GM19193 (cell line): ENCODE measurements around the gene AFAP1.

Experiments
- POLR2A ChIP-seq: IDR thresholded peaks from 4 replicates; pipeline ENCODE4 v1.6.1; 2011; ENCODE audit not compliant: insufficient read depth, insufficient read length; ENCODE audit errors: extremely low read depth

Gene AFAP1

DNA sequence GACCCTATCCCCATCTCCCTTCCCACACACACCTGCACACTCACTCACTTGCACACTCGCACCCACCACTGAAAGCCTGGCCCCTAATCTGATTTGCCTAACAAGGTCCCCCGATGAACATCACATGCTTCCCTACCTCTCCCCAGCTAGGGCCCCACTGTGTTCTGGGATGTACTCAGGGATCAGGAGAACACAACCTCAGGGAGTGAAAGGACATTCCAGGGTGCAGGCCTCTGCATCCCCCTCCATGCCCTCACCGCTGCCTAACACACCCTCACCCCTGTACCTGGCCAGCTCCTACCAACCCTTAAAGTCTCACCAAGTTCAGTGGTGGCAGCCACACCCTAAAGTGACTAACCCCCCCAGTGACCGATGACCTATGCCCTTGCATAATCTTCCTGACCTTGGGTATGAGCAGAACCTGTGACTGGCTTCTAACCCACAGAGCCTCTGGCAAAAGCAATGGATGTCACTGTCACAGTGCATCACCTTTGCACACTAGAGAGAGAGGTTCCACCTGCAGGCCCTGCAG is 2.4 kb upstream of the AFAP1 start:
- no peak for TF ChIP-seq POLR2A

DNA sequence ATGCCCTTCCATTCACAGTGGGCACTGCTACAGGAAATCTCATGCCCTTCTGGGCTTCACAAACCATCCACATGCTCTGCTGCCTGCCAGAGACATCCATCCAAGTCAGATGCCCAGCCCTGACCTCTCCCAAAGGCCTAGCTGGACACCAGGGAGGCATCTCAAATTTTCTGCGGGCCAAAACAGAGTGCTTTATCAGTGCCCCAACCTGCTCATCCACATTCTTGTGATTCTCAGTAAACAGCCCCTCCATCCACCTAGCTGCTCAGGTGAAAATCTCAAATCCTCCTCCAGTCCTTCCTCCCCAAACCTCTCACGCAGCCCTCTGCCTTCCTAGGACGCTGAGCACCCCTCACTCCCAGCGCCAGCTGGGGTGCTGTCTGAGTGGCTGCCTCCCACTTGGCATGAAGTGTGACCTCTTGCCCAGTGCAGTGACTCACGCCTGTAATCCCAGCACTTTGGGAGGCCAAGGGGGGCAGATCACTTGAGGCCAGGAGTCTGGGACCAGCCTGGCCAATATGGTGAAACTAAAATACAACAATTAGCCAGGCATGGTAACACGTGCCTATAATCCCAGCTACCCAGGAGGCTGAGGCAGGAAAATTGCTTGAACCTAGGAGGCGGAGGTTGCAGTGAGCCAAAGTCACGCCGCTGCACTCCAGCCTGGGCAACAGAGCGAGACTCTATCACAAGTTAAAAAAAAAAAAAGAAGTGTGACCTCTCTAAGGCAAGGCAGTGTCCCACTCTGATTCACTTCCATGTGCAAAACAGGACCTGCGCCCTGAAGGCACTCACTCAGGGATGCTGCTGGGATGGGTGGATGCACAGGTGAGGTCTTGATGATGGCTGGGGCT is 1.7 kb upstream of the AFAP1 start:
- TF ChIP-seq POLR2A: no peak

DNA sequence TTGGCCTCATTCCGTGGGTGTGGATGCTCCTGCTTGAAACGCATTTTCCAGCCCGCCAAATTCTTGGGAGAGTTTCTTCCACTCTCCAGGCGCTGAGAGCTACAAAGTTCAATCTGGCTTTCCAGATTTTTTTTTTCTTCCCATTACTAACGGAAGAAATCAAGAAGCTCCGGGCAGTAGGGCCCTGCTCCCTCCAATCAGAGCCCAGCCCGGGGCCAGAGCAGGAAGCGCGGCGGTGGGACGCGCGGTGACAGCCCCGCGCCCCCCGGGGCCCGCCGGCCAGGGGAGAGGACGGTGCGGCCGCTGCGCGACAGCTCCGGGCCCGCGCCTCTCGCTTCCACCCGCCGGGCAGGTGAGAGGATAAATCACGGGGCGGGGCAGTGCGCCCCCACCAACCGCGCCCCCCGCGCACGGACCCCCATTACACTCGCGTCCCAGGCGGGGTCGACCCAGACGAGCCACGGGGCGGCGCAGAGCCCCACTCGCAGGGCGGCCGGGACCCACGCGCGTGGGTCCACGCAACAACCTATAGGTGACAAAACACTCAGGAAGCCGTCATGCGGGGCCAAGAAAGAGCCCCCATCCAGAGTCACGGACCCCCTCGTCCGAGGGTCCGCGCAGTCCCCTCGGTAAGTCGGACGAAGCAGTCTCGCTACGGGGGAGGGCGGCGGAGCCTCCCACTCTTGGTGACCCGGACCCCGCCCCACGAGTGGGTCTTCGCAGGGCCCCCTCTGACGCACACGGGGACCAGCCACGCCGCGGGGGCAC is 868 bp downstream of the AFAP1 start:
- no peak for TF ChIP-seq POLR2A

DNA sequence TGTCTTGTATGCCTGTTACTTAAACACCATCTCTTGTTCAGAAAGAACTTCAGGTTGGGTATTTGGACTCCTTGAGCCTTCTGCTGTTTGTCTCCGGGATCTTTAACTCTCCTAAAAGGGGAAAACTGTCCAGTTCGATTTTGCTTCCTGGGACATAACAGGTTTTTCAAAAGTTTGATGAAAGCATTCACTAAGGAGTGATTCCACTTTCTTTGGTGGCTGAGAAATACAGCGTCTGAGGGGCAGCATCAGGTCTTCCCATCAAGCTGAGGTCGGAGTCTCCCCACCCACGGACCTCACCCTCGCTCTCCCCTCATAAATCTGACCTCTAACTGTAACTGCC is 1.4 kb downstream of the AFAP1 start:
- TF ChIP-seq POLR2A: no peak

GRCh38 chr4:7937006-7937405 is 2.7 kb downstream of the AFAP1 start:
- no peak for TF ChIP-seq POLR2A

GRCh38 chr4:7933651-7934510 is 5.8 kb downstream of the AFAP1 start:
- no peak for TF ChIP-seq POLR2A

DNA sequence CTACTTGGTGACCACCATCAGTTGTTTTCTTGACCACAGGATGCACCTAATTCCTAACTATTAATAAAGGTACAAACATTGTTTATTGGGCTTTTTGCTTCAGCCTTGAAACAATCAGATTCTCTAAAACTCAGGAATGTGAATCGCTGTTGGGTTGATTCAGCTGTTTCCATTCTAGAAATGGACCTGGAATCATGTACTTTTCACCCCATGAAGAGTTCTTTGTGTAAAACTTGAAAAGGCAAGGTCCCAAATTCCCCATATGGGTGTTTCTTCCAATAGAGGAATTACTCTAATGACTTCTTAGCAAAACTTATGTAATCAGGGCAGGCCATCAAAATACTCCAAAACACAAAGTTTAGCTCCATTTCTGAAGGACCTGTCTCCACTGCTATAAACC is 7.4 kb downstream of the AFAP1 start:
- no peak for TF ChIP-seq POLR2A

- TF ChIP-seq POLR2A: no peak
Measured at GRCh38 chr4:7929118-7929951, 10.3 kb downstream of the AFAP1 start.

GRCh38 chr4:7928711-7929110 is 10.9 kb downstream of the AFAP1 start:
- TF ChIP-seq POLR2A: no peak

- TF ChIP-seq POLR2A: no peak
Measured at GRCh38 chr4:7926822-7927221, 12.8 kb downstream of the AFAP1 start.

DNA sequence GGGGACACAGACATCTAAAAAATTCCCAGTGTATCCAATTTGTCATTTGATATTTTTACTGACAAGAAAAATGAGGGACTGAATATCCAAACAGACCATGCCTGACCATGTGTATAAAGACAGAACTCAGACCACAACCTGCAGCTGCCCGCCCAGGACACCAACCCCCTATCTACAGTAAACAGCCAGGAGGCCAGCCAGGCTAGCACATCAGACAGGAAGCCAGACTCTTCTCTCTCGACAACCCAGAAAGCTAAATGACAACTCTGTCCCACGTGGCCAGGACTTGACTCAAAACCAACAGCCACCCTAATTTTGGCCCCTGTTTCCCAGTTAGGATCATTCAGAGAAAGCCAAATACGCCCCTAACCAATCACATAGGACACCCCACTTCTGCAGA is 15.1 kb downstream of the AFAP1 start:
- TF ChIP-seq POLR2A: no peak

GRCh38 chr4:7924163-7924562 is 15.5 kb downstream of the AFAP1 start:
- no peak for TF ChIP-seq POLR2A

DNA sequence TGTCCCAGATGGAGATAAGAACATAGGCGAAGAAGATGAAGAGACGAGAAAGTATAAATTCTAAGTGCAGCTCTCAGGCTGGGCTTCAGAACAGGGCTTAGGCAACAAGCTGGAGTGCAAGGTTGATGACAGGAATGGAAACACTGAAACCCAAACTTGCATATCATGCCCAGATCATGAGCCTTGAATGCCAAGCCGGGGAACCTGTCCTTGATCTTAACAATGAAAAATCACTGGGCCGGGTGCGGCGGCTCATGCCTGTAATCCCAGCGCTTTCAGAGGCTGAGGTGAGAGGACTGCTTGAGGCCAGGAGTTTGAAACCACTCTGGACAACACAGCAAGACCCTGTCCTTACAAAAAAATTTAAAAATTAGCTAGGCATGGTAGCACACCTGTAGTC is 17.2 kb downstream of the AFAP1 start:
- TF ChIP-seq POLR2A: no peak

DNA sequence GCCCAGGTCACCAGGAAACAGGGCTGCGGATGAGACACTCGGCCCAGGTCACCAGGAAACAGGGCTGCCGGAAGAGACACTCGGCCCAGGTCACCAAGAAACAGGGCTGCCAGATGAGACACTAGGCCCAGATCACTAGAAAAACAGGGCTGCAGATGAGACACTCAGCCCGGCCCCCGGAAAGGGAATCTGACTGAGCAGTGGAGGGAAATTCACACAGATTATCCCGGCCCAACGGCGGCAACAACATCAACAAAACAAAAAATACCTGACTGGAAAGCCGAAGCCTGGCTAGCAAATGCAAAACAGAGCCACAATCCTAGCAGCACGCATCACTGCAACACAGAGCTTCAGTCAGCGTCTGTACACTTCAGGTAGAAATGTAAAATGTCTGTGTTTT is 20.7 kb downstream of the AFAP1 start:
- no peak for TF ChIP-seq POLR2A

DNA sequence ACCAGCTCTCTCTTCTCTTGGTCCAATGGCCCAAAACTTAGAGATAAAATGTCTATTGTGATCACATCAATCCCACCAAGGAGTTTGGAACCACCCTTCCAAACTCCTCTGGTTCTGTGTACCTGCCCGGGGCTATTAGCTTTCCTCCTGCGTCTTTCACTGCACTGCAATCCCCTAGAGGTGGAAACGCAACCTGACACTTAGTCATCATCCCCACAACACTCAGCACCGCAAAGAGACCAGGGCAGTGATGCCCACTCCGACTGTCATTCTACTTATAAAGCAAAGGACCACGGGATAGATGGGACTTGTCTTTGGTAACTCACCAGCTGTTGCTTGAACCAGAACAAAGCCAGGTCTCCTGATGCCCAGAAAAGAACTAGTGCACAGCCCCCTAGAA is 22.0 kb downstream of the AFAP1 start:
- TF ChIP-seq POLR2A: no peak

DNA sequence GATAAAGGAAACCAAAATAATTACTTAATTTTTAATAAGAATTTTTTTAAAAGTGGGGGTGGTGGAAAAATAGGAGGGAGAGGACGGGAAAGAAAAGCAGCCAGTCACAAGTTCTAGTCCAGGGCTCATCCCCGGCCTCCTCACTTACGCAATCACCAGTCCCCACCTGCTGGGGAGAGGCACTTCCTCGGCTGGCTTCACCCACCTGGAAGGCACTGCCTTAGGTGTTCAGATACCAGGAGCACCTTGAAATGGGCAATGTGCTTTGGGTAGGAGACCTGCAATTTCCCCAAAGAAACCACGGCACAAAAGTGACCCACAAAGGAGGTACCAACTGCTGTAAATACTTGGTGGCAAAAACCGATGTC is 23.8 kb downstream of the AFAP1 start:
- no peak for TF ChIP-seq POLR2A
